Measurements from ENCODE around the gene MTUS2. TPM values are rescaled to one million over a fixed set of nuclear protein-coding genes. Genes with fewer than 3 reads are reported as not detected.

MTUS2 gene
- total and polyA plus RNA-seq, 10 of the 15 experiments (the other 5 are each of a cell fraction or from before 2014, with no cell fraction given): under 0.01 to 0.05 (median 0.02) TPM; not detected in 6

- H4K20me1 ChIP-seq (ENCODE audit: control insufficient read depth, insufficient read depth): no peaks in the 10 kb centered on the region
- FAIRE-seq (no peak), DNase-seq (ENCODE audit: low read depth, low spot score) (no peak), ATAC-seq (no peak)
- CTCF ChIA-PET: interaction anchor here (0.9 to 1.4 kb wide), 2 partner anchors 10 to 23 kb away, joined by 3 to 4 read pairs; no protein-coding TSS in a partner anchor
- TF ChIP-seq WRNIP1 (IDR thresholded peaks at IDR 0.05; ENCODE audit: borderline replicate concordance, low read depth, low read length) (no peak), GABPA (IDR thresholded peaks at IDR 0.05; ENCODE audit: low read depth) (no peak), SRF (IDR thresholded peaks at IDR 0.05; ENCODE audit: low read depth in 2 of 2, low read length in 2 of 2) (no peak), CHD4 (IDR thresholded peaks at IDR 0.05) (no peak)
- intact Hi-C loops (cut with micrococcal nuclease; ENCODE audit: unreplicated experiment): no loop called here
- no peak overlapping the region for H3K4me3 ChIP-seq
- no peak overlapping the region for H2AFZ ChIP-seq (ENCODE audit: control insufficient read depth, low read depth, low read length)
- RAD21 ChIA-PET (ENCODE audit: unreplicated experiment): no interaction called here
- no peaks in the 10 kb centered on the region for H3K36me3 ChIP-seq (ENCODE audit: control insufficient read depth in 2 of 2, insufficient read depth in 2 of 2, low read length in 1 of 2)
- H3K27ac ChIP-seq (ENCODE audit: control insufficient read depth, insufficient read depth): no peak overlapping the region
- no peak overlapping the region for H3K9ac ChIP-seq (ENCODE audit: control insufficient read depth, insufficient read depth, low read length)
- BruUV-seq (replicated peaks): no TSS peak
- SMC1A ChIA-PET (ENCODE audit: uncharacterized antibody, unreplicated experiment): no interaction called here
- WGBS (ENCODE audit: insufficient coverage, insufficient replicate concordance, low lambda C conversion rate, missing lambda C conversion rate): 77% methylated on average over 1 of the region's 1 CpG
- no peaks in the 10 kb centered on the region for H3K79me2 ChIP-seq (ENCODE audit: control insufficient read depth, insufficient read depth, low read length)
- H3K27me3 ChIP-seq (replicated peaks in 1 of 2; ENCODE audit: control insufficient read depth in 2 of 2, insufficient read depth in 2 of 2, low read length in 1 of 2): no peaks in the 10 kb centered on the region
- H3K4me1 ChIP-seq (ENCODE audit: control insufficient read depth, insufficient read depth, low read length): peaks cover 3% of the 10 kb centered on the region; the same call in 1 of the 2 replicates
- in situ Hi-C loops (cut with MboI): no loop called here
- H3K4me2 ChIP-seq (ENCODE audit: control insufficient read depth, insufficient read depth): no peak overlapping the region
- POLR2A ChIA-PET: no interaction called here
- no peaks in the 10 kb centered on the region for H3K9me3 ChIP-seq (replicated peaks; ENCODE audit: control insufficient read depth, insufficient read depth, low read length)
These were observed 638.3 kb downstream of the MTUS2 start for GRCh38 chr13:29458419-29458818.

GRCh38 chr13:29459813-29460355 is 639.7 kb downstream of the MTUS2 start:
- ChIA-PET RAD21 (ENCODE audit: unreplicated experiment) (no interaction called here), POLR2A (no interaction called here), CTCF (interaction anchor here (1.3 kb wide), 1 partner anchor 12 kb away, joined by 3 read pairs; no protein-coding TSS in a partner anchor), SMC1A (ENCODE audit: uncharacterized antibody, unreplicated experiment) (no interaction called here)
- Histone ChIP-seq H3K4me2 (ENCODE audit: control insufficient read depth, insufficient read depth) (no peak overlapping the region), H3K79me2 (ENCODE audit: control insufficient read depth, insufficient read depth, low read length) (no peaks in the 10 kb centered on the region), H4K20me1 (ENCODE audit: control insufficient read depth, insufficient read depth) (no peaks in the 10 kb centered on the region), H3K4me1 (ENCODE audit: control insufficient read depth, insufficient read depth, low read length) (peaks cover 2% of the 10 kb centered on the region; the same call in 1 of the 2 replicates), H3K9ac (ENCODE audit: control insufficient read depth, insufficient read depth, low read length) (no peak overlapping the region), H2AFZ (ENCODE audit: control insufficient read depth, low read depth, low read length) (no peak overlapping the region), H3K36me3 (ENCODE audit: control insufficient read depth in 2 of 2, insufficient read depth in 2 of 2, low read length in 1 of 2) (no peaks in the 10 kb centered on the region), H3K27me3 (replicated peaks in 1 of 2; ENCODE audit: control insufficient read depth in 2 of 2, insufficient read depth in 2 of 2, low read length in 1 of 2) (no peaks in the 10 kb centered on the region), H3K9me3 (replicated peaks; ENCODE audit: control insufficient read depth, insufficient read depth, low read length) (no peaks in the 10 kb centered on the region), H3K27ac (ENCODE audit: control insufficient read depth, insufficient read depth) (no peak overlapping the region), H3K4me3 (no peak overlapping the region)
- no TSS peak for BruUV-seq (replicated peaks)
- FAIRE-seq (no peak), ATAC-seq (no peak), DNase-seq (ENCODE audit: low read depth, low spot score) (no peak)
- 50% methylated on average over 2 of the region's 2 CpGs for WGBS (ENCODE audit: insufficient coverage, insufficient replicate concordance, low lambda C conversion rate, missing lambda C conversion rate)
- no peak for TF ChIP-seq YBX1 (IDR thresholded peaks at IDR 0.05)
- TF ChIP-seq MXI1 (IDR thresholded peaks at IDR 0.05; ENCODE audit: low read depth, low read length): no peak
- no peak for TF ChIP-seq ZNF217 (IDR thresholded peaks at IDR 0.05)
- no peak for TF ChIP-seq STAT3 (IDR thresholded peaks at IDR 0.05; ENCODE audit: low read depth, low read length)
- TF ChIP-seq RFX5 (IDR thresholded peaks at IDR 0.05; ENCODE audit: low read depth, low read length): no peak
- no peak for TF ChIP-seq E4F1 (IDR thresholded peaks at IDR 0.05; ENCODE audit: borderline replicate concordance, partially characterized antibody)
- TF ChIP-seq BHLHE40 (IDR thresholded peaks at IDR 0.05; ENCODE audit: borderline replicate concordance in 1 of 2, low read depth in 2 of 2, low read length in 1 of 2): no peak
- no peak for TF ChIP-seq SRF (IDR thresholded peaks at IDR 0.05; ENCODE audit: low read depth in 2 of 2, low read length in 2 of 2)
- no peak for TF ChIP-seq IKZF2 (IDR thresholded peaks at IDR 0.05)
- no peak for TF ChIP-seq ESRRA (IDR thresholded peaks at IDR 0.05; ENCODE audit: low read length)
- in situ Hi-C loops (cut with MboI) (no loop called here), intact Hi-C loops (cut with micrococcal nuclease; ENCODE audit: unreplicated experiment) (no loop called here)
